GM13977 (cell line): ENCODE data around the gene TRAPPC10.

ENCODE experiments used
- DNase-seq: peaks from one replicate; pipeline ENCODE4 v3.0.0; 2012; ENCODE audit warnings: low spot score
- in situ Hi-C: fragments of 300-500 bp; cut with MboI; formaldehyde crosslinking; loops from one replicate; pipeline ENCODE4 v1.12.0; 2022; ENCODE audit warnings: low sequenced_read_pairs, low pct_unique_long_range_greater_than_20kb, mixed read lengths, inconsistent platforms; ENCODE audit not compliant: unreplicated experiment
- TF ChIP-seq, protein P1 (sequence below): IDR thresholded peaks from 2 replicates; pipeline ENCODE4 v1.5.1; 2012; ENCODE audit warnings: mild to moderate bottlenecking, control low read depth; ENCODE audit not compliant: insufficient read depth; ENCODE audit errors: extremely low read depth, missing control alignments

Gene TRAPPC10

DNA sequence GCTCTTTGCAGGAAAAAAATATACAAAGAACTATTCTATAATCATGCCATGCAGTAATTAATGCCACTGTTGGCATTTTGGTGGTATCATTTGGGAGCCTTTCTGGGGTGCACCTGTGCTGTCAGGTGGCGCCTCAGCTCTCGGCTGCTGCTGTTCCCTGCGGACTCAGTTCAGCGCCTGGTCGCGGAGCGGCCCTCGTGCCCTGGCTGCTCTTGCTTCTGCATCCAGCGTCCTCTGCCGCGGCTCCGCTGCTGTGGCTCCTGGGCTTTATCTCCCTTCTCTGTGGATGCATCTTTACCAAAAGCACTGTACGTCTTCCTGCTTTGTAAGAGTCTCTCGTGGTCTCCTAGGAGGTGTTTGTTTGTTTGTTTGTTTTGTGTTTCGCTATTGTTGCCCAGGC, 60.0 kb downstream of the TRAPPC10 start:
- TF ChIP-seq, protein P1, sequence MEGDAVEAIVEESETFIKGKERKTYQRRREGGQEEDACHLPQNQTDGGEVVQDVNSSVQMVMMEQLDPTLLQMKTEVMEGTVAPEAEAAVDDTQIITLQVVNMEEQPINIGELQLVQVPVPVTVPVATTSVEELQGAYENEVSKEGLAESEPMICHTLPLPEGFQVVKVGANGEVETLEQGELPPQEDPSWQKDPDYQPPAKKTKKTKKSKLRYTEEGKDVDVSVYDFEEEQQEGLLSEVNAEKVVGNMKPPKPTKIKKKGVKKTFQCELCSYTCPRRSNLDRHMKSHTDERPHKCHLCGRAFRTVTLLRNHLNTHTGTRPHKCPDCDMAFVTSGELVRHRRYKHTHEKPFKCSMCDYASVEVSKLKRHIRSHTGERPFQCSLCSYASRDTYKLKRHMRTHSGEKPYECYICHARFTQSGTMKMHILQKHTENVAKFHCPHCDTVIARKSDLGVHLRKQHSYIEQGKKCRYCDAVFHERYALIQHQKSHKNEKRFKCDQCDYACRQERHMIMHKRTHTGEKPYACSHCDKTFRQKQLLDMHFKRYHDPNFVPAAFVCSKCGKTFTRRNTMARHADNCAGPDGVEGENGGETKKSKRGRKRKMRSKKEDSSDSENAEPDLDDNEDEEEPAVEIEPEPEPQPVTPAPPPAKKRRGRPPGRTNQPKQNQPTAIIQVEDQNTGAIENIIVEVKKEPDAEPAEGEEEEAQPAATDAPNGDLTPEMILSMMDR = no peak
- DNase-seq = no peak
- in situ Hi-C loops = no loop called here

DNA sequence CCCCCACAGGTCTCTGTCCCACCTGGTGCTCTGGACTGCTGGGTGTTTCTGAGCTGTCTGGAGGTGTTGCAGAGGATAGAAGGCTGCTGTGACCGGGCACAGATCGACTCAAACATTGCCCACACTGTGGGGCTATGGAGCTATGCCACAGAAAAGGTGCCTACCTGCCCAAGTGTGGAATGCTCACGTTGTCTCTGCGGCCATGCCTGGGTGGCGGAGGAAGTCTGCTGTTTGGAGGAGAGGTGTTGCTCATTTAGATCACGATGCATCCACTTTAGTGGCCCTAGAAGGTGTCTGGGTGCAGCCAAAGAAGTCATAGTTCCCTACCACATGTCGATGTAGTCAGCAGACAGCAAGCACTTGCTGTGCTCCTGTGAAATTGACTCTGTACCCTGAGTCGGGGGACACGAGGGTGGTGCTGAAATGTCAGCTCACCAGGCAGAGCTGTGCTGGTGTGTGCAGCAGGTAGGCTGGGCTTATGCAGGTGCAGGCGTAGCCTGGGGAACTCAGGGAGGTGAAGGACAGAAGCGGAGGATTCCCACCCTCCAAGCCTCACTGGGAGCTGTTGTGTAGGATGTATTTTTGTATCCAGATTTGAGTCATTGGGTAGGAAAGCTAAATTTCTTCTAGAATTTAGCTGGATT, 62.3 kb downstream of the TRAPPC10 start:
- no peak for DNase-seq
- TF ChIP-seq, protein P1 = no peak
- in situ Hi-C loops = no loop called here

DNA sequence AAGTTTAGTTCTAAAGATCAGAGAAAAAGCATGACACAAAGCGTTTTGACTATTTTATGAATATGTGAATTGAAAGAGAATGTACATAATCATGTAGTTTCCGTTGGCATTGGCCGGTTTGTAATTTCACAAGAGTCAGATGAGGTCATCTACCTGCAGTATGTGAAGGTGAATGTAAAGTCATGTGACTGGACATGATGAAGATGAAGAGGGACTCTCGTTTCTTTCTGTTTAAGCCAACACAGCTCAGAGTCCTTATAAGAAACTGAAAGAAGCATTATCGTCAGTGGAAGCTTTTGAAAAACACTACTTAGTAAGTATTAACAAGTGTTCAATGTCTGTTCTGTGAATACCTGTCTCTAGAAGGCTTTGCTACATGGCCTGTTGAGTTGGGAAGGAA, 64.2 kb downstream of the TRAPPC10 start:
- in situ Hi-C loops = loop anchor here (25.0 kb wide), 2 partner anchors 211 to 386 kb away; partner anchors contain the start of genes AIRE and LRRC3
- TF ChIP-seq, protein P1 = no peak
- no peak for DNase-seq

DNA sequence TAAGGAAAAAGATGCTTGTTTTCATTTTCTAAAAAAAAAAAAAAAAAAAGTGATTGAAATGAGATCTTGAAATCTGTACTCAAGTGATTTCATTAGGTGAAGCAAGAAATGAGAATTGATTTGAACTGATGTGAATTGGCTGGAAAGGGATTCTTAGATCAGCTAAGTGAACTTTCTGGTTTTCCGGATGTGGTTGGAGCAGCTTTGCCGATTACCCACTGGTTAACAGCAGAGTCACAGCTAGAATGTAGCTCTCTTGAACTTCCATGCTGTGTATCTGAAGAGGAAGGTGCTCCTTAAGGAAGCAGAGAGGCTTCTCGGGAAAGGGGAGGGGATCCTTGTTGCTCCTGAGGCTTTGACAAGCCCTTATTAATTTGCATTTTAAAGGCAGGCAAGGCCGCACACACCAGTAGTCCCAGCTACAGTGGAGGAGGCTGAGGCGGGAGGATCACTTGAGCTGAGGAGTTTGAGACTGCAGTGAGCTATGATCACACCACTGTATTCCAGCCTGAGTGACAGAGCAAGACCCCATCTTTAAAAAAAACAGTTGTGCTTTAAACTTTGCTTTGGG, 66.4 kb downstream of the TRAPPC10 start:
- TF ChIP-seq, protein P1 = no peak
- no peak for DNase-seq
- in situ Hi-C loops = loop anchor here (25.0 kb wide), 2 partner anchors 209 to 384 kb away; partner anchors contain the start of genes AIRE and LRRC3

DNA sequence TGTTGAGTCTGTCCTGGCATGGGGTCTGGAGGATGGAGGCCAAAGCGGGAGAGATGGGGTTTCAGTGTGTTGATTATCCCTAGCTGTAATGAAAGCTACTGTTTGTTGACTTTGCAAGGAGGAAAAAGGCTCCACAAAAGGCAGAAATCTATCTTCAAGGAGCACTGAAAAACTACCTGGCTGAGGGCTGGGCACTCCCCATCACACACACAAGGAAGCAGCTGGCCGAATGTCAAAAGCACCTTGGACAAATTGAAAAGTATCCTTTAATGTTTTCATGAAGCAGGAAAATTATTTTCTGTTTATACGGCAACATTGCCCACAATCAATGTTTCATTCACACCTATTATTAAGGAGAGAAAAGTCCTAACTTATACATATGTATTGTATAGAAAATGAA, 67.3 kb downstream of the TRAPPC10 start:
- TF ChIP-seq, protein P1 = no peak
- DNase-seq = no peak
- in situ Hi-C loops = loop anchor here (25.0 kb wide), 2 partner anchors 208 to 383 kb away; partner anchors contain the start of genes AIRE and LRRC3

DNA sequence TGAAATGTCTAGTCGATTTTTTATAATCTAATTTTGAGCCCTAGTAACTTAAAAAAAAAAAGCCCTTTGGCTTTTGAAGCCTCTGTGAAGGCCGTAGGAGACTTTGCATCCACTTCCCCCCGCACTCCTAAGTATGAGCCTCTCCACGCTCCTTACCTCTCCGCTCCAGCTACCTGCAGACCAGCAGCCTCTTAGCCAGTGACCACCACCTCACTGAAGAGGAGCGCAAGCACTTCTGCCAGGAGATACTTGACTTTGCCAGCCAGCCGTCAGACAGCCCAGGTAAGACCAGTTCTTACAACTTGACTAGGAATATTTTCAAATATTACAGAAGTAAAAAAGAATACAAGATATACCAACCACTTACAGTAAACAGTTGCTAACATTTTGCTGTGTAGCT, 67.7 kb downstream of the TRAPPC10 start:
- TF ChIP-seq, protein P1 = no peak
- no peak for DNase-seq
- in situ Hi-C loops = loop anchor here (25.0 kb wide), 2 partner anchors 207 to 382 kb away; partner anchors contain the start of genes AIRE and LRRC3
